Parathyroid adenoma (tissue), 2 donors: ENCODE results near the gene LEP.

ENCODE experiments used
- H2AFZ ChIP-seq: fragments of 300-600 bp; sonication (generic); one replicate; pipeline ENCODE4 v1.7.0; 2017; ENCODE audit warnings: antibody characterized with exemption, mild to moderate bottlenecking
- H3K27ac ChIP-seq: fragments of 300-600 bp; sonication (generic); one replicate; pipeline ENCODE4 v1.7.0; 2017
- H3K27me3 ChIP-seq: fragments of 300-600 bp; sonication (generic); one replicate; pipeline ENCODE4 v1.7.0; 2017; ENCODE audit warnings: low read length; ENCODE audit not compliant: control insufficient read depth, insufficient read depth
- H3K36me3 ChIP-seq: fragments of 300-600 bp; sonication (generic); one replicate; pipeline ENCODE4 v1.7.0; 2017; ENCODE audit warnings: low read length; ENCODE audit not compliant: control insufficient read depth, insufficient read depth
- H3K4me1 ChIP-seq: fragments of 300-600 bp; sonication (generic); one replicate; pipeline ENCODE4 v1.7.0; 2017; ENCODE audit warnings: control low read depth
- H3K4me2 ChIP-seq: fragments of 300-600 bp; sonication (generic); one replicate; pipeline ENCODE4 v1.7.0; 2017; ENCODE audit warnings: low read length
- H3K4me3 ChIP-seq: fragments of 300-600 bp; sonication (generic); one replicate; pipeline ENCODE4 v1.7.0; 2017; ENCODE audit warnings: low read depth, low read length
- H3K79me2 ChIP-seq: fragments of 300-600 bp; sonication (generic); one replicate; pipeline ENCODE4 v1.7.0; 2017; ENCODE audit warnings: control low read depth
- H3K9ac ChIP-seq: fragments of 300-600 bp; sonication (generic); one replicate; pipeline ENCODE4 v1.7.0; 2017; ENCODE audit warnings: mild to moderate bottlenecking
- H3K9me3 ChIP-seq: fragments of 300-600 bp; sonication (generic); one replicate; pipeline ENCODE4 v1.7.0; 2017; ENCODE audit warnings: low read length; ENCODE audit not compliant: control insufficient read depth
- CTCF ChIP-seq: fragments of 300-600 bp; sonication (generic); IDR thresholded peaks from one replicate; pipeline ENCODE4 v1.7.0; 2017; ENCODE audit warnings: antibody characterized with exemption, mild to moderate bottlenecking
- donor health status: primary hyperparathyroidism.

Gene LEP

GRCh38 chr7:128206017-128206746 lies 34.9 kb upstream of the LEP start:
- Histone ChIP-seq H3K9me3 (no peaks in the 10 kb centered on the region), H3K27ac (no peak overlapping the region), H2AFZ (no peak overlapping the region), H3K9ac (no peak overlapping the region), H3K4me2 (no peak overlapping the region), H3K4me1 (no peaks in the 10 kb centered on the region), H3K27me3 (no peaks in the 10 kb centered on the region), H3K79me2 (no peaks in the 10 kb centered on the region), H3K36me3 (no peaks in the 10 kb centered on the region), H3K4me3 (no peak overlapping the region)
- TF ChIP-seq CTCF, result no peak

GRCh38 chr7:128206747-128207500 lies 34.2 kb upstream of the LEP start:
- no peak for TF ChIP-seq CTCF
- no peaks in the 10 kb centered on the region for H3K36me3 ChIP-seq
- no peak overlapping the region for H3K9ac ChIP-seq
- H3K79me2 ChIP-seq, result no peaks in the 10 kb centered on the region
- no peaks in the 10 kb centered on the region for H3K4me1 ChIP-seq
- H2AFZ ChIP-seq, result no peak overlapping the region
- no peak overlapping the region for H3K27ac ChIP-seq
- no peaks in the 10 kb centered on the region for H3K27me3 ChIP-seq
- H3K9me3 ChIP-seq, result no peaks in the 10 kb centered on the region
- no peak overlapping the region for H3K4me3 ChIP-seq
- H3K4me2 ChIP-seq, result no peak overlapping the region

GRCh38 chr7:128207609-128208008 lies 33.5 kb upstream of the LEP start:
- Histone ChIP-seq H3K36me3 (no peaks in the 10 kb centered on the region), H2AFZ (no peak overlapping the region), H3K4me1 (no peaks in the 10 kb centered on the region), H3K4me3 (no peak overlapping the region), H3K9ac (no peak overlapping the region), H3K4me2 (no peak overlapping the region), H3K79me2 (no peaks in the 10 kb centered on the region), H3K9me3 (no peaks in the 10 kb centered on the region), H3K27me3 (no peaks in the 10 kb centered on the region), H3K27ac (no peak overlapping the region)
- TF ChIP-seq CTCF, result no peak

GRCh38 chr7:128209229-128210035 lies 31.6 kb upstream of the LEP start:
- no peaks in the 10 kb centered on the region for H3K36me3 ChIP-seq
- no peaks in the 10 kb centered on the region for H3K27me3 ChIP-seq
- H3K9me3 ChIP-seq, result no peaks in the 10 kb centered on the region
- H3K79me2 ChIP-seq, result no peaks in the 10 kb centered on the region
- no peak overlapping the region for H3K9ac ChIP-seq
- no peaks in the 10 kb centered on the region for H3K4me1 ChIP-seq
- H3K27ac ChIP-seq, result no peak overlapping the region
- peak; percentile 98 for TF ChIP-seq CTCF
- no peak overlapping the region for H3K4me2 ChIP-seq
- H3K4me3 ChIP-seq, result no peak overlapping the region
- H2AFZ ChIP-seq, result no peak overlapping the region
